Measurements from ENCODE around the gene MED7.
"Not testable (repeated sequence)": the region's sequence is repeated elsewhere in the genome, so short reads cannot be mapped to it uniquely, and the experiment has no call there.

Gene MED7, protein sequence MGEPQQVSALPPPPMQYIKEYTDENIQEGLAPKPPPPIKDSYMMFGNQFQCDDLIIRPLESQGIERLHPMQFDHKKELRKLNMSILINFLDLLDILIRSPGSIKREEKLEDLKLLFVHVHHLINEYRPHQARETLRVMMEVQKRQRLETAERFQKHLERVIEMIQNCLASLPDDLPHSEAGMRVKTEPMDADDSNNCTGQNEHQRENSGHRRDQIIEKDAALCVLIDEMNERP

DNA sequence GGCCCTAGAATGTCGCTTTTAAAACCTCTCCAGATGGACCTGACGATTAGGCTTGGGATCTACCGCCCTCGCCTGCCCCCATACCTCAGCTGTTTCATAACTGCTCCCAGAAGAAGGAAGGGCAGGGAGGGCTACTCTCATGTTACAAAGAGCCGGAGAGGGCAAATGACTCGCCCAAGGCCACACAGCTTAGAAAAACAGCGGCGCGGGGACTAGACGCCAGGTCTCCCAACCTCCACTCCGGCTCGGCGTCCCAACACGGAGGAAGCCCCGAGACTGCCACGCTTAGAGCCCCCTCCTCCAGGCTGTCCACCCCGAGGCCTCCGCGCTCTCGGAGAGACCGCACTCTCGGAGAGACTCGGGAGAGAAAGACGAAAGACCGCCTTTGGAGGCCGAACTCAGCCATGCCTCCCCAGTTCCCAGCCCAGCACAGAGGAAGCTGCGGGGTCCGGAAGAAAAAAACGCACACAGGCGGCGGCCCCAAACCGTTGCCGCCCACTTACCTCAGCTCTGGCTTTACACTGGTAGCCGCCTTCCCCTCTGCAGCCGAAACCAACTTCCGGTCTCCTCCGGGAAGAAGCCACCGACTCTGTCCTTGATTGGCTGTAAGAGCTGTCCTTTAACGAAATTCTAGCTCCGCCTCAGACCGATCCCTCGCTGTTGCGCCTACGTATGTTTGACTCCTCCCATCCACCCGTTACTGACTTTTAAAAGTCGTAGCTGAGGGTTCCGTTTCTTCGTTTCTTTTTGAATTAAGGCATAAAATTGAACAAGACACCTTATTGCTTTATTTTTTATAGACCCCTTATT lies at the start of gene MED7:
MED7 (minus strand) TSS at position 549 of the 810 bp plus-strand sequence. CDS start 3,434 bp downstream, outside the sequence.
- peak; percentile 92 for DNase-seq (ENCODE audit: low read depth)

DNA sequence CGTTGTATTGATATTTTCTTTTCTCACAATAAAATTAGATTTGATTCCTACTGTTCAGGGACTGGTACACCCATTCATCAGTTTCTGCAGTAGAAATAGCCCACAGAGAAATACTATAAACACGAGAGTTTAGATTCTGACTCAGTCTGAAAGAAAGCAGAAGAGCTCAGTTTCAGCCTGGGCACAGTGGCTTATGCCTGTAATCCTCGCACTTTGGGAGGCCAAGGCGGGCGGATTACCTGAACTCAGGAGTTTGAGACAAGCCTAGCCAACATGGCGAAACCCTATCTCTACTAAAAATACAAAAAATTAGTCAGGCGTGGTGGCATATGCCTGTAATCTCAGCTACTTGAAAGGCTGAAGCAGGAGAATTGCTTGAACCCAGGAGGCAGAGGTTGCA lies 46.6 kb upstream of the MED7 start:
- DNase-seq (ENCODE audit: low read depth) = no peak

DNA sequence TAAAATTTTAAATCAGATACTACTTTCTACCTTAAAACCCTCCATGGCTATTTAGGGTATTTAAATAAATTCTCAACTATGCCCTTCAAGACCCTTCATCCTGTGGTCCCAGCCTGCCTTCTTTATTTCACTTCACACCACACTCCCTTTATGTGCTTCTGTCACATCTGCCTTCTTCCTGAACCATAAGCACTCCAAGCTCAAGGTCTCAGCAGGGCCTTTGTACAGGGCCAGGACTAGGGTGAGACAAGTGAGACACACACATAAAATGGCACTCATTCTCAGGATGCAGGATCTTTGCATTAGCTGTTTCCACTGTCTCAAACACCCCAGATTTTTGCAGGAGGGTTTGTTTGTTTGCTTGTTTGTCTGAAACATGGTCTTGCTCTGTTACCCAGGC lies 45.6 kb upstream of the MED7 start:
- no peak for DNase-seq (ENCODE audit: low read depth)

DNA sequence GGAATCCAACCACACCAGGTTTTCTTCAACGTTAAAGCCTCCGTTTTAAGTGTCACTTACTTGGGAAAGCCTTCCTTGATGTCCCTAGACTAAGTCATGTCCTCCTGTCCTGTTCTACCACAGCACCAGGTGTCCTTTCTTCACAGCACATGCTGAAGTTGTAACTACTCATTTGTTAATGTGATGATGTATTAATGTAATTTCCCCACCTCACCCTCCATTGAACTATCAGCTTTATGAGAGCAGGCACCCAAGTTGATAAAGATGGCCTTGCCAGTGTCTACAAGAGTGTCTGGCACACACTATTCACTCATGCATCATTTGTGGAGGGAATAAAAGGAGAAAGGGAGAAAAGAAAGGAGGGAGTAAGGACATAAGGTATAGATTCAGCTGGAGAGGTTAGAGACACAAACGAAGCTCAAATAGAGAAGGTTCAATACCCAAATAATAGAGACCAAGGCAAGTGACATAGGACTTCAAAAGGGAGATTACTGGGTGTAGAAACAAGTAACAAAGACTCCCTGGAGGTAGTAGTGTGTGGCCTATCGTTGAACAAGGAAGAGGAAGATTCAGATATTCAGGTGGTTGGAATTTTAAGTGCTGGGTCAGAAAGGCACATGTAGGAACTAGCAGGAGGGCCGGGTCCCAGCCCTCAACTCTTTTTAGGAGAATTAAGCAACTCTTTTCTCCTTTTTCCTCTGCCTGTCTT lies 44.5 kb upstream of the MED7 start:
- no peak for DNase-seq (ENCODE audit: low read depth)

DNA sequence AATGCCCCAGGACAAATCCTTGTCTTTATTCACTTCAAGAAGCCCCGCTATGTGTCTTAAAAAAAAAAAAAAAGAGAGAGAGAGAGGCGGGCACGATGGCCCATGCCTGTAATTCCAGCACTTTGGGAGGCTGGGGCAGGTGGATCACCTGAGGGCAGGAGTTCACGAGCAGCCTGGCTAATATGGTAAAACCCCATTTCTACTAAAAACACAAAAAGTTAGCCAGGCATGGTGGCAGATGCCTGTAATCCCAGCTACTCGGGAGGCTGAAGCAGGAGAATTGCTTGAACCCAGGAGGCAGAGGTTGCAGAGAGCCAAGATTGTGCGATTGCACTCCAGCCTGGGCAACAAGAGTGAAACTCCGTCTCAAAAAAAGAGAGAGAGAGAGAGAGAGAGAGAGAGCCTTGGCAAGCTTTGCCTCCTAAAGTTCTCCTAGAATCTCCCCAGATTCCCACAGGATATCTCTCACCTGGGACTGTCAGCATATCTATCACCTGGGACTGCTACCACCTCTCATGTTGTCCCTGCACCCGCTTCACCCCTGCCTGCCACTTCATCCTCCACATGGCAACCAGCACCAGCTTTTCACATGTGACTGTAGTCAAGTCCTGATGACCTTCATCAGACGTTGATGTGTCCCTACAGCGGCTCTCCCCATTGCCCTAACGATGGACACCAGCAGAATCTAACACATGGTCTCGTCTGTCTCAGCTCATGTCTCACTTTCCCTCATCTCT lies 43.8 kb upstream of the MED7 start:
- DNase-seq (ENCODE audit: low read depth) = no peak

DNA sequence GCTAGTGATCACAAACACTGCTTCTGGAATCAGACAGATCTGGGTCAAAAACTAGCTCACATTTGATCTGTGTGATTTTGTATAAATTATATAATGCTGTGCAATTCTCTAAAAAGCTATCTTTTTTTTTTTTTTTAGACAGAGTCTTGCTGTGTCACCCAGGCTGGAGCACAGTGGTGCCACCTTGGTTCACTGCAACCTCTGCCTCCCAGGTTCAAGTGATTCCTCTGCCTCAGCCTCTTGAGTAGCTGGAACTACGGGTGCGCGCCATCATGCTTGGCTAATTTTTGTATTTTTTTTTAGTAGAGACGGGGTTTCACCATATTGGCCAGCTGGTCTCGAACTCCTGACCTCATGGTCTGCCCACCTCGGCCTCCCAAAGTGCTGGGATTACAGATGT lies 42.5 kb upstream of the MED7 start:
- DNase-seq (ENCODE audit: low read depth) = not testable (repeated sequence)

DNA sequence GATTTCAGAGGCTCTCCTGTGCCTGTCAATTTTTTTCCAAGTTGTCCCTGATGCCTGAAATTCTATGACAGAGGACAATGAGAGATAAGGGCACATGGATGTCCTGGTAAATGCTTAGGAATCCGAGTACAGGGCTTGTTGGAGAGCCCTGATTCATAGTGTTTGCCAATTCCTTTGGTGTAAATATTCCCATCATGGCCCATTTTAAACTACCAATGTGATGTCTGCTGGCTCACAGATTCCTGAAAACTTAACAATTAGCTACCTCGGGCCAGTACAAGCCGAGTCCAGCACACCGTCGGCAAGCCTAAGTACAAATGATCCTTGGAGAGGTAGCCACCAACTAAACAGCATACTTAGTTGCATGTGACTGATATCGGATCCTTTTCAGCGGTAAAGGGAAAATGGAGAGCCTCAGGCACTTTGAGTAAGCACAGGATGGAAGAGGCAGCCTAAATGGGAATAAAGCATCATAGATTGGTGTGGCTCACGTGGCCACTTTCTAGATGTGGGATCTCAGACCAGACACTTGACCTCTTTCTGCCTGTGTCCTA lies 41.5 kb upstream of the MED7 start:
- no peak for DNase-seq (ENCODE audit: low read depth)

DNA sequence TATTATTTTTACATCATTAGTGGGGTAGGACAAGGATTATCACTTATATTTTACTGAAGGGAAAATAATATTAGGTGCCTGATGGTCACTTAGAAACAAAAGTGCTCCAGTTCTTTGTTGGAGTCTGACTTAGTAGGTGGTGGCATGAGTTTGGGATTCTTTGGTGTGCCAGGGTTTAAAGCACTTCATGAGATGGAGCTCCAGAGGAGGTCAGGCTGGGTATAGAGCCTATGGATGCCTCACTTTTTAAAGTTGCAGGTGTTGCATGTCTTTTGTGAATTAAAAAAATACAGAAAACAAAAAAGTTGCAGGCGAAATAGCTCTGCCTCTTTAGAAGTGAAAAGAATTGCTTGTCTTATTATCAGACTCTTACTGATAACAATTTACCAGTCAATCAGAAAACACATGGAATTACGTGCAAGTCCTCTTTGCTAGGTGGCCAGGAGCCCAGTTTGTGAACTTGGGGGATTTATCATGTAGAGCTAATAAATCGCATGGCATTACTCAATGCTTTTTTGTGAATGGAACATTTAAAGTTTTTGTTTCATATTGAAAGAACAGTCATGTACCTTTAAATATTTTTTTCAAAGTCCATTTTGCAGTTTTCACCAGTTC lies 39.6 kb upstream of the MED7 start:
- DNase-seq (ENCODE audit: low read depth) = no peak

DNA sequence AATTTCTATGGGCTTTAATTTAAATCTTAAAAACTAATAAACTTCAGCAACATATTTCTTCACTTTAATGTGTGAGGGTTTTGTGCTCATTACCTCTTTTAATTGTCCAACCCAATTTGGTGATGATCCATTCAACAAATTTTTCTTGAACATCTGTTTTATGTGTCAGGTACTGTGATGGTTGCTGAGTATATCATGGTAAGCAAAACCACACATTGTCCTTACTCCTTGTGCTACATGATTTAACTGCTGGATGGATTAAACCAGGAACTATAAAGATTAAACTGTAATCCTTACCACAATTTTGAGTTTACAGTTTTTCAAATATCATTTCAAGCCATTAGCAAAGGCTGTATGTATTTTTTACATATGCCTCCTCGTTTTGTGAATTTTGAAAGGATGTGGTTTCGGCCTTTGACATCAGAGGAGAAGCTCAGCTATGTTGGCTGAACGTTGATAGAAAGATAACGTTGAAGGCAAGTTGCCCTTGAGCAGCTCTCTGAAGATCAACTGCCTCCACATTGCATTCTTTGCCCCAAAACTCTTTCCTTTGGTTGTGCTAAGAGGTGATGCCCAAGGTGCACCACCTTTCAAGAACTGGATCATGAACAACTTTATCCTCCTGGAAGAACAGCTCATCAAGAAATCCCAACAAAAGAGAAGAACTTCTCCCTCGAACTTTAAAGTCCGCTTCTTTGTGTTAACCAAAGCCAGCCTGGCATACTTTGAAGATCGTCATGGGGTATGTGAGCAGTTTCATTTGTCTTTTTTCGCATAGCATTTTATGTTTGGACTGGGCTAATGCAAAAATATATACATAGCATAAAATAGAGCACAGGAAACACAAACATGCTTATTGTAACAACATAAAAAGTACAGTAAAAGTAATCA lies 38.0 kb upstream of the MED7 start, which contains the start of gene ITK:
ITK (plus strand) TSS at position 467 of the 891 bp plus-strand sequence; CDS start at position 605, 138 bp downstream.
- DNase-seq (ENCODE audit: low read depth) = peak; percentile 12

DNA sequence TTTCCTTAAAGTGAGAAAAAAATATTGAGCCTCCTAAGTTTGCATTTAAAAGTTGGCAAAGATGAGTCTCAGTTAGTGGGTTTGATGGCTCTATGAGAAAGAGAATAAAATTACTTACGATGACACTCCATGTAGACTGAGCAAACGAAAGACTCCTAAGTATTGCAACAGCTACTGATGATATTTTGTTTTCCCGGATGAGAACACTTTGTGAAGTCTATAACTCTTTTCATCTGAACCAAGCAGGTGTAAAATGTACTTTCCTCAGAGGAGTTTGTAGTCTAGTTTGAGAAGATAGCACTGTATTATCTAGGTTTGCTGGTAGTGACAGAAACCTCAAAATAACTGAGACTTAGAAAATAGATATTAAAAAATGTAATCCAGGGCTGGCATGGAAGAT lies 36.3 kb upstream of the MED7 start:
- DNase-seq (ENCODE audit: low read depth) = no peak

DNA sequence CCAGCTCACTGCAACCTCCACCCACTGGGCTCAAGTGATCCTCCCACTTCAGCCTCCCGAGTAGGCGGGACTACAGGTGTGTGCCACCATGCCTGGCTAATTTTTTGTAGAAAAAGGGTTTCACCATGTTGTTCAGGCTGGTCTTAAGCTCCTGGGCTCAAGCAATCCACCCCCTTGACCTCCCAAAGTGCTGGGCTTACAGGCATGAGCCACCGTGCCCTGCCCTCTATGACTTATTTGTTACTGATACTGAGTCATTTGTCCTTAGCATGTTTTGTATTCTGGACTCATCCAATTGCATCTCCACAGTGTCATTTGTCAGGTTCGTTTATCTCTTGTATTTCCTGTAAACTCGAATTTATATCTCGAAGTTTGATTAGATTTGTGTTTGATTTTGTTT lies 35.3 kb upstream of the MED7 start:
- no peak for DNase-seq (ENCODE audit: low read depth)

DNA sequence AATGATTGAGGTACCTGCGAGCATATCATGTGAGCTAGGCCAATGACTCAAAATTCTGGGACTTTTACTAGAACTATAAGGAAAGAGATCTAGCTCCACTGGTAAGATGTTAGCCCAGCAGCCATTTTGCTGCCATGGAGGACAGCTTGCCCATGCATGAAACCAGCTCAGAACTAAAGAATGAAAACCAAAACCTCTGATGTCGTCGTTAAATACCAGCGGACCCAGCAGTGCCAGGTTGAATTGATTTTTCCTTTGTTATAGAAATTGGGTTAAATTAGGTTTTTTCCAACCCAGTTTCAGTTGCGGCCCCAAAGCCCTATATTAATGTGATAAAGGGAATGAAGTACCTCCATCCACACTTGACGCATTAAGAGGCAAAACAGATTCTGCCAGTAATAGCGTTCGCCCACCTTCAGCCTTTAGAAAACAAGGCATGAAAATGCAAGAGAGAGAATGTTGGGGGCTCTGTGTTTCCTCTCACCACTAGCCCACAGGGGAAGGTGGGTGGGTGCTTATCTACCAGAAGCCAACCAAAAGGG lies 32.5 kb upstream of the MED7 start:
- DNase-seq (ENCODE audit: low read depth) = no peak

DNA sequence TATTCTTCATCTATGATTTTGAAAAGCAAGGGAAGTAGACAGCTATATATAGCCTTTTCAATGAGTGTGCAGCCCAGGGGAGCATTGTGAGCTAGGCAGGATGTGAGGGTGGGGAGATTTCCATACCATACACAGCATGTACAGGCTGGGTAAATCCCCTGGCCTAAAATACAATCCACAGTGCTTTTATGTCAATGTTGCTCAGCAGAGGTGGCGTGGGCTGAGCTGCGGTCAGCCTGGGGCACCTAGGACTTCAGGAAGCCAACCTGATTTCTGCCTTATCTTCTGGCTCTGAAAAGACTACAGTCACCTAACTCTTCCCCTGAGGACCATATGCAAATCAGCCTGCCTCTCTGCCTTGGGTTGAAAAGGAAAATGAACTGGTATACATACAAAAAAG lies 29.7 kb upstream of the MED7 start:
- no peak for DNase-seq (ENCODE audit: low read depth)

DNA sequence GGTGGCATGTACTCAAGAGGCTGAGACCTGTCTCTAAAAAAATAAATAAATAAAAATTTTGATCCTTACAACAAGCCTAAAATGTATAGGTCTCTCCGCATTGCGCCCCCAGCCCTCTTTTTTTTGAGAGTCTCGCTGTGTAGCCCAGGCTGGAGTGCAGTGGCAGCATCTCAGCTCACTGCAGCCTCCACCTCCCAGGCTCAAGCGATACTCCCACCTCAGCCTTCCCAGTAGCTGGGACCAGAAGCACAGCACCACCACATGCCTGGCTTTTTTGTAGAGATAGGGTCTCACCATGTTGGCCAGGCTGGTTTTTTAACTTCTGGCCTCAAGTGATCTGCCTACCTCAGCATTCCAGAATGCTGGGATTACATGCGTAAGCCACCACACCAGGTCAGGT lies 25.6 kb upstream of the MED7 start:
- DNase-seq (ENCODE audit: low read depth) = no peak

DNA sequence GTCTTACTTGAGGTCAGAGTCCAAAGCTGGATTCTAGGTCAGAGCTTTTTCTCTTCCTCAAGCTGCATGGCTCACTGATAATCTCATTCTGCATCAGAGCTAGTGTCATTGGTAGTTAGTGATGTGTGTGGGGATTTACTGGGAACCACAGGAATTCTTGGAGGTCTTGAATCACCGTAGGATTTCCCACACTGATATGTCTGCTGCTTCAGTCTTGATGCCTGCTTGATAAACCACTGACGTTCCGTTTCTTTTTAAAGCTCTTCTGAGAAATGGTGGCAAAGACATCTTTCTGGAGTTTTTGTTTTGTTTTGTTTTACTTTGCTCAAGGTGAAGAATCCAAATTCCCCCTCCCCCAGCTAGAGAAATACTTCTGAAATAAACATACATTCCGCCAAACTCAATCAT lies 24.6 kb upstream of the MED7 start:
- DNase-seq (ENCODE audit: low read depth) = no peak

DNA sequence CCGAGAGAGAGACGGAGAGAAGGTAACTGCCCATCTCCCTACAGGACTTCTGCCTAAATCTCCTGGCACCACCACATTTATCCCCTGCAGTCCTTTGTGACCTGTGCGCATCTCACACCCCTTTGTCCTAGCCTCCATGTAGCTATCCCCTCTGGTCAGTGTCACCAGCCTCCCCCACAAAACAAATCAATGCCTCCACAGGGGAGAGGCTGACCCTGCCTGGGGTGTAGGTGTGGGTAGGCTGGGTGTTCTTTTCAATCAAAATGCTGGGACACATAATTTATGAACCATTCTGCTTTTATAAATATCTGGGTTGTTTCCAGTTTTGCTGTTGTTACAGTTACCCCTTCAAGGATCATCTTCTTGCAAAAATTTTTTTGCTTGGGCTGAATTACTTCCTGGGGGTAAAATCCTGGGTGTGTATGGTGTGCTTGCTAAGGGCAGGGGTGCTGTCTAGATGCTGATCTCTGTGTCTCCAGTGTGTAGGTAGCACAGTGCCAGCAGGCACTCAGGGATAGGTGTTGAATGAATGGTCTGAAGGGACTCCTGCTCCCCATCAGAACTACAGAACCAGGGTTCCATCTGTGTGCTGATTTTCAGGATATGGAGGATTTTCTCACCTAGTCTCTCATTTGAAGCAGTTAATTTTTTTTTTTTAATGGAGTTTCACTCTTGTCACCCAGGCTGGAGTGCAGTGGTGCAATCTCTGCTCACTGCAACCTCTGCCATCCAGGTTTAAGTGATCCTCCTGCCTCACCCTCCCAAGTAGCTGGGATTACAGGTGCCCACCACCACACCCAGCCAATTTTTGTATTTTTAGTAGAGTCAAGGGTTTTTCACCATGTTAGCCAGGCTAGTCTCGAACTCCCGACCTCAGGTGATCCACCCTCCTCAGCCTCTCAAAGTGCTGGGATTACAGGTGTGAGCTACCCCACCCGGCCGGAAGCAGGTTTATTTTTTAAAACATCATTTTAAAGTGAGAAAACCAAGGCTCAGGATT lies 23.8 kb upstream of the MED7 start, which contains the start of gene GARIN3:
GARIN3 (minus strand) TSS at position 51 of the 1,000 bp plus-strand sequence. CDS start 96 bp downstream, outside the sequence.
- no peak for DNase-seq (ENCODE audit: low read depth)

DNA sequence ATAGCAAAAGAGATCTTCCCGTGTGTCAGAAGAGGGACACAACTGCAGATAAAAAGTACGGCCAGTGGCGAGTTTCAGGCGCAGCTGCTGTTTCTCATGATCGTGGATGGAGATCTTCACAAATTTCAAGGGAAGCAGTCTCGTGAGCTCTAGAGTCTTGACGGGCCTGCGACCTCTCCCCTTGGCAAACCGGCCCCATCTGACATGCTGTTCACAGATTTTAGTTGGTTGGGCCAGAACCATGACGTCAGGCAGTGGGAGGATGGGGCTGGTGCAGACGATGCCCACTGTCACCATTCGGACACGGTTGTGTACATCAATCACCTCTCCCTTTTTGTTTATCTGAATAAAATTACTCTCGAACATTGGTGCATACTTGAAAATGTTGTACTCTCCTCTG lies 23.0 kb upstream of the MED7 start:
- DNase-seq (ENCODE audit: low read depth) = no peak

DNA sequence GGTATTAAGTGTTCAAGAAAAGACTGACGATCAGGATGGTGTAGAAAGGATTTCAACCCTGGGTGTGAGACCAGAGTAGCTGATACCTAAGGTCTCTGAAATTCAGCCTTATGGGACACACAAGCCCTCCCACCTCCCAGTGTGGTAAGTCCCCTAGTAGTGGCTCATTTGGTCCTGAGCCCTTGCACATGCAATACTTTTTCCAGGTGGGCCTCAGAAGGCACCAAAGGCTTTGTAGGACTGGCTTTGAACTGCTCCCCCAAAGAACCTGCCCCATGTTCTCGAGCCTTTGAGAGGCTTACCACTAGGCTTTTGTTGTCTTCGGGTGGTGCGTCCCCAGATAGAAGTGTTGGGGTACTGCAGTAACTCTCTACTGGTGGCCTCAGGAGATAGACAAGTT lies 22.6 kb upstream of the MED7 start:
- no peak for DNase-seq (ENCODE audit: low read depth)

DNA sequence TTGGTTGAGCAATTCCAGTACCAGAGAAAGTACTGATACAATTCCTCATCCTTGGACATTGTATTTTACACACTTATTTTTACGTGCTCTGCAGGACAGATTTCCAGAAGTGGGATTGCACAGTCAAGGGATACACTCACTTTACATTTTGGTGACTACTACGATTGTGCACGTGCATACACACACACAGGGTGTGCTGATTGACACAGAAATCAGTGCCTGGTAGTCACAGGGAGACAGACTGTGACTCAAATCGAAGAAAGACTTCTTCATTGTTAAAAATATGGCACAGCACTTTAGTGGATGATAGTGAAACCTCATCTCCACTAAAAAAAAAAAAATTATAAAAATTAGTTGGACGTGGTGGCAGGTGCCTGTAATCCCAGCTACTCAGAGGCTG lies 21.9 kb upstream of the MED7 start:
- DNase-seq (ENCODE audit: low read depth) = no peak
